Large intestine (tissue), 1 donor: ENCODE data around the gene ACO2. TPM values are rescaled to one million over a fixed set of nuclear protein-coding genes. Genes with fewer than 3 reads are reported as not detected.

ENCODE experiments used
- polyA plus RNA-seq: library from polyadenylated mRNA; unstranded; fragments of 120-200 nt; gene quantifications from one replicate; pipeline ENCODE4 v1.2.1, GENCODE V29; 2013

Gene ACO2
- polyA plus RNA-seq, 1 donor: 209 TPM

Other genes with a start within 250 kb of the ACO2 start
- gene CHADL, start 228.2 kb upstream of the ACO2 start, polyA plus RNA-seq: 2.4 TPM
- gene RANGAP1, start 182.9 kb upstream of the ACO2 start, polyA plus RNA-seq: 40.3 TPM
- 58.0 TPM for gene ZC3H7B, start 167.6 kb upstream of the ACO2 start, polyA plus RNA-seq
- 5.6 TPM for gene TEF, start 87.2 kb upstream of the ACO2 start, polyA plus RNA-seq
- 63.2 TPM for gene TOB2, start 22.3 kb upstream of the ACO2 start, polyA plus RNA-seq
- gene PHF5A, start 425 bp upstream of the ACO2 start, polyA plus RNA-seq: 39.5 TPM
- gene POLR3H, start 75.4 kb downstream of the ACO2 start, polyA plus RNA-seq: 12.4 TPM
- 2.7 TPM for gene CSDC2, start 91.9 kb downstream of the ACO2 start, polyA plus RNA-seq
- gene PMM1, start 120.7 kb downstream of the ACO2 start, polyA plus RNA-seq: 52.4 TPM
- 34.0 TPM for gene DESI1, start 151.9 kb downstream of the ACO2 start, polyA plus RNA-seq
- gene XRCC6, start 152.2 kb downstream of the ACO2 start, polyA plus RNA-seq: 247 TPM
- 118 TPM for gene SNU13, start 219.8 kb downstream of the ACO2 start, polyA plus RNA-seq
- gene MEI1, start 230.4 kb downstream of the ACO2 start, polyA plus RNA-seq: 4.4 TPM